Muscle of back (tissue), 11 donors: ENCODE measurements around the gene EMC6. TPM values are rescaled to one million over a fixed set of nuclear protein-coding genes. Genes with fewer than 3 reads are reported as not detected.

Experiments used
- DNase-seq, 3 donors: peaks; one replicate each; pipeline versions ENCODE4 v3.0.0 to v3.0.0-alpha.2; 2013
- polyA plus RNA-seq, 10 donors: library from polyadenylated mRNA; unstranded; fragments of 120-200 nt; gene quantifications; one replicate each; pipeline ENCODE4 v1.2.1, GENCODE V29; 2013; ENCODE audit not compliant: insufficient read length in 10 of 10

The EMC6 gene
- polyA plus RNA-seq, 10 donors, result 25.9 to 46.3 (median 34.4) TPM

DNA sequence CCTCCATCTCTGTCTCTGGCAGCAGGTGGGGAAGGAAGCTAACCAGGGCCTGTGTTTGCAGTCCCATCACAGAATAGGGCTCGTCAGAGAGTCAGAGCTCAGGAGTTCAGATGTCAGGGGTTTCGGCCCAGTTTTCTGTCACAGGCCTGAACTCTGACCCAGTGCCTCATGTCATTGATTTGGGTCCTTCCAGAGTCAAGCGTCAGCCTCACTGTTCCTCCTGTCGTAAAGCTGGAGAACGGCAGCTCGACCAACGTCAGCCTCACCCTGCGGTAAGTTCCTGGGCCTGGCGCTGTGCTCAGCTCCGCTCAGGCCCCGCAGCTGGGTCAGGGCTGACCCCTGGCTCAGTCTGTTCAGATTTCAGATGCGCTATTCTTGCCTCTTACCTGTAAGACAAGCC, 21.4 kb upstream of the EMC6 start:
- DNase-seq, result no peak

- DNase-seq, result peak in 1 of 3 donors; percentile 71
These were observed 20.6 kb upstream of the EMC6 start for GRCh38 chr17:3647769-3648555.

DNA sequence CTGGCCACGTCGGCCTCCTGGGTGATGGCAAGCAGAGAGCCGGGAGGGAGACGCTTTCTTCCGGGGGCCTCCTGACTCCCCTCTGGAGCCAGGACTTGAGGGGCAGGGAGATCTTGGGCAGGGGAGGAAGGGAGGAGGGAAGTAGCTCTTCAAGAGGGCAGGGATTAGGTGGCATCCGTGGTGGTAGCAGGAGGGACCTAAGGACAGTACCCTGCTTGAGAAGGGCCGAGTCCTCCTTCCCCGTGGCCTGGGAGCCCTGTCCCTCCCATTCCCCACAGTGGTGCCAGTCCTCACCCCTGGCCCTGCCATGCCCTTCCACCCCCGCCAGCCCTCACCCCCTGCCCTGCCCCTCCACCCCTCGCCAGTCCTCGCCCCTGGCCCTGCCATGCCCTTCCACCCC, 12.8 kb upstream of the EMC6 start:
- no peak for DNase-seq

DNA sequence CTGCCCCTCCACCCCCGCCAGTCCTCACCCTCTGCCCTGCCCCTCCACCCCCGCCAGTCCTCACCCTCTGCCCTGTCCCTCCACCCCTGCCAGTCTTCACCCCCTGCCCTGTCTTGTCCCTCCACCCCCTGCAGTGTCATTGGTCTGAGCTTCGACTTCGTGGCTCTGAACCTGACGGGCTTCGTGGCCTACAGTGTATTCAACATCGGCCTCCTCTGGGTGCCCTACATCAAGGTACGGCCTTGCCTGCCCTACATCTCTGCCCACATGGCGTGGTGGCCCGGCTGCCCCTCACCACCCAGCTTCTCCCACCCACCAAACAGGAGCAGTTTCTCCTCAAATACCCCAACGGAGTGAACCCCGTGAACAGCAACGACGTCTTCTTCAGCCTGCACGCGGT, 12.3 kb upstream of the EMC6 start:
- DNase-seq, result no peak

- no peak for DNase-seq
These were observed 11.6 kb upstream of the EMC6 start for GRCh38 chr17:3656755-3657587.

DNA sequence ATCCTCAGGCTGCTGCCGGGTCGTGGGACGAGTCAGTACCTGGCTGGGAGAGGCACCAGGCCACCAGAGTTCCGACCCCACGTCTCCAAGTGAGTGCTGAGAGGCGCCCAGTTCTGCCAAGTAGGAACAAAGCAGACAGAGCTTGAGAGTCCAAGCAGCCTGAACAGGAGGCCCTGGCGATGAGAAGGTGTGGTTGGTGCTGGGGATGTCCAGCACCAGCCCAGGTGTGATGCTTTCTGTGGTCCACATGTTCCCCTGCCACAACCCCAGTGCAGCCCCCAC, 11.1 kb upstream of the EMC6 start:
- DNase-seq, result no peak

GRCh38 chr17:3657874-3658783, 10.5 kb upstream of the EMC6 start:
- no peak for DNase-seq

- DNase-seq, result no peak
These were observed 9.7 kb upstream of the EMC6 start for GRCh38 chr17:3658784-3659449.

- peak in 1 of 3 donors; percentile 71 for DNase-seq
These were observed 9.0 kb upstream of the EMC6 start for GRCh38 chr17:3659541-3660111.

DNA sequence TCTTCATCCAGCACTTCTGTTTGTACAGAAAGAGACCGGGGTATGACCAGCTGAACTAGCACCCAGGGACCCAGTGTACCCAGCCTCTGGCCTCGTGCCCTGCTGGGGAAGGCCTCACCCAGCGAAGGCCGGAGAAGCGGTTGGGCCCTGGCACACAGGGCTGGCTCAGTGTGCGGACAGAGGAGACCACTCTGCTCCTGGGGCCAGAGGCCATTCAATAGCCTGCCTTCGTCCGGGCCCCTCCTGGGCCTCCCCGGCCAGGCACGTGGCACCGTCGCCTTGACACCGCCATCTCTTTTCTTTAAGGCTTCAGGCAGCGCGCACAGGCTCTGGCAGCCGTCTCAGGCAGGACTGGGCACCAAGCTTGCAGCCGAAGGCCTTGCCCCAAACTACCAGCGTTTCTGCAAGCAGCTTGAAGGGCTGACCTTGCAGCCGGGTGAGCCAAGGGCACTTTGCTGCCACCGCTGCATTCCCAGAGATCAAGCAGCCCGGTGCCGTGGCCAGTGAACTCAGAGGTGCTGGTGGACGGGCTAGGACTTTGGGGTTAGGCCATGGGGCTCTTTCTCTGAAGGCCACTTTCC, 8.2 kb upstream of the EMC6 start:
- DNase-seq, result no peak

- no peak for DNase-seq
These were observed 5.3 kb upstream of the EMC6 start for GRCh38 chr17:3663102-3664011.

GRCh38 chr17:3665834-3666233, 2.8 kb upstream of the EMC6 start:
- no peak for DNase-seq

GRCh38 chr17:3666516-3666915, 2.1 kb upstream of the EMC6 start:
- DNase-seq, result no peak

DNA sequence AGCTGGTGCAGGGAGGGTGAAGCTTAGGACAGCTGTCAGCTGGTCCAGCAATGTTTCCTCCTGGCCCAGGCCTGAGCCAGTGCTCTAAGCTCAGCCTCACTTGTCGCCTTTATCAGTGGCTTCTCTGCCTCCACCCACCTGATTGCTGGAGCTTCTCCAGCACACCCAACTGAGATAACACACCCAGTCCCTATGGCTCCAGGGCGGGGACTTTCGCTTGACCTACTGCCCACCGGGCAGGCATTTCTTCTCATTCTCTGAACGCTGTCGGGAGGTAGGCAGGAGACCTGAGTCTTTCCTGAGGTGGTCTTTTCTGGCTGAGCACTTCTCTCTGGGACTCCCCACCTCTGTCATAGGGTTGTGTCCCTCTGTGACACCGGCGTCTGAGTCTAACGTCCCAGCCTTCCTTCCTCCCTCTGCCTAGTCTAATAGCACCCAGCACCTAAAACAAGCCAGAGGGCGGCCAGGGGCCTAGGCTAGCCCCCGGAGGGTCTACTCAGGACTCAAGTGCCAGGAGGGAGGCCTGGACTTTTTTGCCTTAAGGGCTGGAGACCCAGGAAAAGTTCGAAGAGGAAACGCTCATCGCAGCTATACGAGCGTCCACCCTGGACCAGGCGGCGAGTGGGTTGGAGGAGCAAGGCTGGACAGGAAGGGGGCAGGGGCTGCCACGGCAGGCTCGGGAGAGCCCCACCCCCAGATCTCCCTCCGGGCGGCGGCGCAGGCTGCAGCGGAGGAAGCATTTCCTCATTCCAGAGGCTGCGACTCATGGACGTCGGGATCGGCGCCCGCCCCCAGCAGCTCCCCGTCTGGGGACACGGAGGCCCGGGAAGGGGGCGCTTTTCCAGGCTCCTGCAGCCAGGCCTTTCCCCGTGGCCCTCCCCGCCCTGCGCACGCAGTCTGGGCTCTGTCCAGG, 990 bp upstream of the EMC6 start:
- peak; percentile 90 to 97 (median 93) for DNase-seq

- DNase-seq, result no peak
These were observed 404 bp downstream of the EMC6 start for GRCh38 chr17:3669085-3669347.

- DNase-seq, result no peak
These were observed 936 bp downstream of the EMC6 start for GRCh38 chr17:3669548-3669947.

GRCh38 chr17:3672571-3672970, 4.0 kb downstream of the EMC6 start:
- no peak for DNase-seq

- no peak for DNase-seq
These were observed 7.3 kb downstream of the EMC6 start for GRCh38 chr17:3675886-3676285.
